Tibial nerve (tissue), 3 donors: ENCODE results near the gene PMS1.

ENCODE experiments used
- CTCF ChIP-seq, 5 experiments: fragments of 200-600 bp in 3 of 5; fragments of 450-650 bp in 2 of 5; sonication (generic) in 3 of 5; IDR thresholded peaks; one replicate each; pipeline ENCODE4 v1.5.1; 2016 to 2019; ENCODE audit warnings: antibody characterized with exemption in 5 of 5, mild to moderate bottlenecking in 3 of 5, moderate library complexity in 2 of 5
- POLR2A ChIP-seq, 2 donors: fragments of 450-650 bp; IDR thresholded peaks; one replicate each; pipeline ENCODE4 v1.6.1; 2017; ENCODE audit warnings: antibody characterized with exemption in 2 of 2, mild to moderate bottlenecking in 2 of 2, moderate library complexity in 2 of 2

DNA sequence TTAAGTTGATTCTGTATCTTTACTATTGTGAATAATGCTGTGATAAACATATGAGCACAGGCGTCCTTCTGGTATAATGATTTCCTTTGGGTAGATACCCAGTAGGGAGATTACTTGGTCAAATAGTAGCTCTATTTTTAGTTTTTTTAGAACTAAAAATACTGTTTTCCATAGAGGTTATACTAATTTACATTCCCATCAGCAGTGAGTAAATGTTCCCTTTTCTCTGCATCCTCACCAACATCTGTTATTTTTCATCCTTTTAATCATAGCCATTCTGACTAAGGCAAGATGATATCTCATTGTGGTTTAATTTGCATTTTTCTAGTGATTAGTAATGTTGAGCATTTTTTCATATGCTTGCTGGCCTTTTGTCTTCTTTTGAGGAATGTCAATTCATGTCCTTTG, 35.1 kb downstream of the PMS1 start:
- TF ChIP-seq CTCF (IDR thresholded peaks at IDR 0.05) = no peak
- no peak for TF ChIP-seq POLR2A (IDR thresholded peaks at IDR 0.05)
